Loucy (cell line): ENCODE measurements around the gene MEGF9.

Experiments used
- H2AFZ ChIP-seq: fragments of 200-600 bp; sonication (generic); 2 replicates; pipeline ENCODE4 v1.6.0; 2016; ENCODE audit warnings: antibody characterized with exemption, mild to moderate bottlenecking, low read length, moderate library complexity
- H3F3A ChIP-seq: fragments of 200-600 bp; 2 replicates; pipeline ENCODE4 v1.6.0; 2016; ENCODE audit warnings: antibody characterized with exemption, low read depth, mild to moderate bottlenecking
- H3K27me3 ChIP-seq: fragments of 200-600 bp; sonication (generic); 2 replicates; pipeline ENCODE4 v1.6.1; 2014; ENCODE audit warnings: low read length, mild to moderate bottlenecking; ENCODE audit not compliant: insufficient read depth, poor library complexity, severe bottlenecking
- H3K36me3 ChIP-seq: fragments of 200-600 bp; sonication (generic); 2 replicates; pipeline ENCODE4 v1.6.1; 2016; ENCODE audit warnings: low read length; ENCODE audit not compliant: insufficient read depth
- H3K4me1 ChIP-seq: fragments of 200-600 bp; sonication (generic); 2 replicates; pipeline ENCODE4 v1.5.1; 2014; ENCODE audit warnings: low read length, mild to moderate bottlenecking; ENCODE audit not compliant: insufficient read depth, poor library complexity, severe bottlenecking
- H3K4me2 ChIP-seq: fragments of 200-600 bp; sonication (generic); 2 replicates; pipeline ENCODE4 v1.6.0; 2014; ENCODE audit warnings: antibody characterized with exemption, low read length, low read depth, mild to moderate bottlenecking; ENCODE audit not compliant: poor library complexity, severe bottlenecking
- H3K4me3 ChIP-seq: fragments of 200-600 bp; sonication (generic); 2 replicates; pipeline ENCODE4 v1.5.1; 2014; ENCODE audit warnings: low read length, mild to moderate bottlenecking, mixed read lengths; ENCODE audit not compliant: poor library complexity, severe bottlenecking
- H3K79me2 ChIP-seq: fragments of 200-600 bp; sonication (generic); 2 replicates; pipeline ENCODE4 v1.6.1; 2014; ENCODE audit warnings: low read length; ENCODE audit not compliant: insufficient read depth
- H3K9ac ChIP-seq: fragments of 200-600 bp; sonication (generic); 2 replicates; pipeline ENCODE4 v1.6.0; 2014; ENCODE audit warnings: mild to moderate bottlenecking, low read depth, low read length, moderate library complexity; ENCODE audit not compliant: poor library complexity, severe bottlenecking
- H3K9me2 ChIP-seq: fragments of 200-600 bp; sonication (generic); replicated peaks from 2 replicates; pipeline ENCODE4 v1.6.1; 2016; ENCODE audit warnings: low read depth, low read length, mixed read lengths
- H3K9me3 ChIP-seq: fragments of 200-600 bp; sonication (generic); 2 replicates; pipeline ENCODE4 v1.6.1; 2014; ENCODE audit warnings: mild to moderate bottlenecking, antibody characterized with exemption, low read length, low read depth; ENCODE audit not compliant: insufficient read depth
- H4K20me1 ChIP-seq: fragments of 200-600 bp; sonication (generic); 2 replicates; pipeline ENCODE4 v1.6.0; 2014; ENCODE audit warnings: antibody characterized with exemption, low read length, mild to moderate bottlenecking; ENCODE audit not compliant: insufficient read depth, poor library complexity, severe bottlenecking
- EZH2phosphoT487 ChIP-seq: fragments of 200-600 bp; IDR thresholded peaks from 2 replicates; pipeline ENCODE4 v1.6.1; 2018; ENCODE audit warnings: antibody characterized with exemption, mild to moderate bottlenecking, moderate library complexity, borderline replicate concordance
- TF ChIP-seq, protein P1 (sequence below): fragments of 200-600 bp; sonication (generic); conservative IDR thresholded peaks from 2 replicates; pipeline ENCODE4 v1.5.1; 2014; ENCODE audit warnings: mild to moderate bottlenecking, antibody characterized with exemption, low read length

The MEGF9 gene

DNA sequence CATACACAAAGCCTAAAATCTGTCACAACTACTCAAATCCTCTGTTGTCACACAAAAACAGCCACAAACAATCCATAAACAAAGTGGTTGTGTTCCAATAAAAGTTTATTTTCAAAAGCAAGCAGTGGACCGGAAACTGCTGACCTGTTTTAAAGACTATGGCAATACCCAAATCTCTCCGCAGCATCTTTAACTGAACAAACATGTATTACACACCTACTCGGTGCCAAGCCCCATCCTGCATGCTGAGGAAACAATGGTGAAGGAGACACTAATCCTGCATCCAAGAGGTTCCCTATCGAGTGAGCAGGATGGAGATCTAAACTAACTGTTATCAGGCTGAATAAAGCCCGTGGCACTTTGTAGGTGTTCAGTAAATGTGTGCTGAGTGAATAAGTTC, 145.5 kb downstream of the MEGF9 start:
- H3K4me2 ChIP-seq = no peak overlapping the region
- no peaks in the 10 kb centered on the region for H3K9me2 ChIP-seq
- no peaks in the 10 kb centered on the region for H3K9me3 ChIP-seq
- peaks cover 81% of the 10 kb centered on the region; the same call in 1 of the 2 replicates for H3K36me3 ChIP-seq
- TF ChIP-seq, protein P1, sequence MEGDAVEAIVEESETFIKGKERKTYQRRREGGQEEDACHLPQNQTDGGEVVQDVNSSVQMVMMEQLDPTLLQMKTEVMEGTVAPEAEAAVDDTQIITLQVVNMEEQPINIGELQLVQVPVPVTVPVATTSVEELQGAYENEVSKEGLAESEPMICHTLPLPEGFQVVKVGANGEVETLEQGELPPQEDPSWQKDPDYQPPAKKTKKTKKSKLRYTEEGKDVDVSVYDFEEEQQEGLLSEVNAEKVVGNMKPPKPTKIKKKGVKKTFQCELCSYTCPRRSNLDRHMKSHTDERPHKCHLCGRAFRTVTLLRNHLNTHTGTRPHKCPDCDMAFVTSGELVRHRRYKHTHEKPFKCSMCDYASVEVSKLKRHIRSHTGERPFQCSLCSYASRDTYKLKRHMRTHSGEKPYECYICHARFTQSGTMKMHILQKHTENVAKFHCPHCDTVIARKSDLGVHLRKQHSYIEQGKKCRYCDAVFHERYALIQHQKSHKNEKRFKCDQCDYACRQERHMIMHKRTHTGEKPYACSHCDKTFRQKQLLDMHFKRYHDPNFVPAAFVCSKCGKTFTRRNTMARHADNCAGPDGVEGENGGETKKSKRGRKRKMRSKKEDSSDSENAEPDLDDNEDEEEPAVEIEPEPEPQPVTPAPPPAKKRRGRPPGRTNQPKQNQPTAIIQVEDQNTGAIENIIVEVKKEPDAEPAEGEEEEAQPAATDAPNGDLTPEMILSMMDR = no peak
- TF ChIP-seq EZH2phosphoT487 = no peak
- peaks cover 3% of the 10 kb centered on the region for H3K4me1 ChIP-seq
- no peaks in the 10 kb centered on the region for H3K27me3 ChIP-seq
- H2AFZ ChIP-seq = no peak overlapping the region
- no peak overlapping the region for H3K4me3 ChIP-seq
- peaks cover 15% of the 10 kb centered on the region for H4K20me1 ChIP-seq
- no peaks in the 10 kb centered on the region for H3F3A ChIP-seq
- peaks cover 55% of the 10 kb centered on the region for H3K79me2 ChIP-seq
- no peak overlapping the region for H3K9ac ChIP-seq

DNA sequence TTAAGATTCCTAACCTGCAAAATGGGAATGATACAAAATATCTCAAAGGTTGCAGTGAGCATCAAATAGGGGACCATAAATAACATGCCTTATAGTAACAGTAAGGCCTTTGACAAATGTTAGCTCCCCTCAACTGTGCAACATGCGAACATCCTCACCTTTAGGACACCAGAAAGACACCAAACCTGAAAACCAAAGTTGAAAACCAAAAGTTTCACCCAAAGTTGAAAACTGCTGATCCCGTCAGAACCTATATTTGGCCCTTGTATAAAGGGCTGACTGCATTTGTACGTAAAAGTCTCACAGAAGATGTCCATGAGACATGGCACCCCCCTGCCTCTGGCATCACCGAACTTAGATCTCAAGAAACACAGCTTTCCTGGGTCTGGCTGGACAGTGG, 146.4 kb downstream of the MEGF9 start:
- no peaks in the 10 kb centered on the region for H3F3A ChIP-seq
- H4K20me1 ChIP-seq = peaks cover 7% of the 10 kb centered on the region
- peaks cover 55% of the 10 kb centered on the region for H3K79me2 ChIP-seq
- H3K4me2 ChIP-seq = no peak overlapping the region
- H3K9me2 ChIP-seq = no peaks in the 10 kb centered on the region
- peaks cover 89% of the 10 kb centered on the region; the same call in 1 of the 2 replicates for H3K36me3 ChIP-seq
- no peaks in the 10 kb centered on the region for H3K27me3 ChIP-seq
- no peak for TF ChIP-seq EZH2phosphoT487
- TF ChIP-seq, protein P1 = no peak
- no peaks in the 10 kb centered on the region for H3K9me3 ChIP-seq
- H3K9ac ChIP-seq = no peak overlapping the region
- H3K4me1 ChIP-seq = peaks cover 9% of the 10 kb centered on the region
- H3K4me3 ChIP-seq = no peak overlapping the region
- no peak overlapping the region for H2AFZ ChIP-seq

DNA sequence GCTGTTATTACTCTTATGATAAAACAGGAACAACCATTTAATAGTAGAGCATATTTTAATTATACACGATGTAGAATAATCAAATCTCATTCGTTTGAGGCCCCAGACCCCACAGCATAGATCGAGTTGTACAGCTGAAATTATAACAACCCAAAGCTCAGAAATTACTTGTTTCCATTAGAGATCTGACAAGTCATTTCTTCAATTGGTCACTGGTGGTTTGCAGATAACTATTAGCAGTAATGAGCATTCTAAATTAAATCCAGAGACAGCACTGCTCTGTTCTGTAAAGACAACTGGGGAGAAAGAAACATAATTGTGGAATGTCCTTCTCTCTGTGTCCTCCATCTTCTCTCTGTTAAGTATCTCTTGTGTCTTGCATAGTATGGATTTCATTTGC, 147.2 kb downstream of the MEGF9 start:
- peaks cover 55% of the 10 kb centered on the region for H3K79me2 ChIP-seq

More for the DNA sequence above, 147.2 kb downstream of the MEGF9 start:
- Histone ChIP-seq H3K9me2 (no peaks in the 10 kb centered on the region), H2AFZ (no peak overlapping the region), H3K9ac (no peak overlapping the region), H3K27me3 (no peaks in the 10 kb centered on the region), H4K20me1 (no peaks in the 10 kb centered on the region), H3K36me3 (peaks cover 93% of the 10 kb centered on the region; the same call in 1 of the 2 replicates), H3K4me3 (no peak overlapping the region), H3K4me2 (no peak overlapping the region), H3K4me1 (peaks cover 17% of the 10 kb centered on the region), H3K9me3 (no peaks in the 10 kb centered on the region), H3F3A (no peaks in the 10 kb centered on the region)
- TF ChIP-seq EZH2phosphoT487 = no peak
- TF ChIP-seq, protein P1 = no peak
